PFSK-1 (cell line): ENCODE results near the gene FAM149A.

ENCODE experiments used
- FOXP2 ChIP-seq: optimal IDR thresholded peaks from 2 replicates; pipeline ENCODE3; 2011; ENCODE audit warnings: borderline replicate concordance, control low read depth, inconsistent platforms; ENCODE audit not compliant: insufficient read depth; ENCODE audit errors: extremely low read length, extremely low read depth
- SIN3A ChIP-seq: IDR thresholded peaks from 2 replicates; pipeline ENCODE4 v1.6.1; 2012; ENCODE audit warnings: mild to moderate bottlenecking, low read length, moderate library complexity, borderline replicate concordance; ENCODE audit not compliant: insufficient read depth

DNA sequence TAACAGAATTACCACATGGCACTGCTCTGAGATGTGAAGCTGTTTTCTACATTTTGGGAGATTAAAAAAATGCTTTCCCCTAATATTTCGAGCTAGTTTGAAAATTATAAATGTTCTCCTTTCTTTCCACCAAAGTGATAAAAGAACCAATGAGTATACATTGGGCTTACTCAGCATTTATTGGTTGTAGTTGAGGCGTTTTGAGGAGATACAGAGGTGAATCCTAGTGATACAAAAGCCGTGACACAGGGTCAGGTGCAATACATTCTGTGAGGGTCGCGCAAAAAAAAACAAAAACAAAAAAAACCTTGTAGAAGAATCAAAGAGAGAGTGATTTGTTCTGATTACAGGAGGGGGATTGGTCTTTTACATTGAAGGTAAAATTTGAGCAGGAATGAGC is 54.5 kb downstream of the FAM149A start:
- TF ChIP-seq FOXP2 = no peak
- TF ChIP-seq SIN3A = no peak
